Ovary (tissue), 3 donors: ENCODE results near the gene CAPN13.

ENCODE experiments used
- EP300 ChIP-seq: sonication (generic); formaldehyde crosslinking; IDR thresholded peaks from one replicate; pipeline ENCODE4 v1.6.1; 2017; ENCODE audit warnings: antibody characterized with exemption
- POLR2A ChIP-seq: fragments of 450-650 bp; IDR thresholded peaks from one replicate; pipeline ENCODE4 v1.6.1; 2017; ENCODE audit warnings: antibody characterized with exemption, mild to moderate bottlenecking, moderate library complexity
- TF ChIP-seq, protein P1 (sequence below), 3 donors: fragments of 450-650 bp in 2 of 3; fragments of 200-600 bp in 1 of 3; IDR thresholded peaks; one replicate each; pipeline versions ENCODE4 v1.5.1 to v1.8.0; 2016 to 2022; ENCODE audit warnings: antibody characterized with exemption in 3 of 3, mild to moderate bottlenecking in 1 of 3
- donor health status: DM: no; HTN: no; CAD: no.

DNA sequence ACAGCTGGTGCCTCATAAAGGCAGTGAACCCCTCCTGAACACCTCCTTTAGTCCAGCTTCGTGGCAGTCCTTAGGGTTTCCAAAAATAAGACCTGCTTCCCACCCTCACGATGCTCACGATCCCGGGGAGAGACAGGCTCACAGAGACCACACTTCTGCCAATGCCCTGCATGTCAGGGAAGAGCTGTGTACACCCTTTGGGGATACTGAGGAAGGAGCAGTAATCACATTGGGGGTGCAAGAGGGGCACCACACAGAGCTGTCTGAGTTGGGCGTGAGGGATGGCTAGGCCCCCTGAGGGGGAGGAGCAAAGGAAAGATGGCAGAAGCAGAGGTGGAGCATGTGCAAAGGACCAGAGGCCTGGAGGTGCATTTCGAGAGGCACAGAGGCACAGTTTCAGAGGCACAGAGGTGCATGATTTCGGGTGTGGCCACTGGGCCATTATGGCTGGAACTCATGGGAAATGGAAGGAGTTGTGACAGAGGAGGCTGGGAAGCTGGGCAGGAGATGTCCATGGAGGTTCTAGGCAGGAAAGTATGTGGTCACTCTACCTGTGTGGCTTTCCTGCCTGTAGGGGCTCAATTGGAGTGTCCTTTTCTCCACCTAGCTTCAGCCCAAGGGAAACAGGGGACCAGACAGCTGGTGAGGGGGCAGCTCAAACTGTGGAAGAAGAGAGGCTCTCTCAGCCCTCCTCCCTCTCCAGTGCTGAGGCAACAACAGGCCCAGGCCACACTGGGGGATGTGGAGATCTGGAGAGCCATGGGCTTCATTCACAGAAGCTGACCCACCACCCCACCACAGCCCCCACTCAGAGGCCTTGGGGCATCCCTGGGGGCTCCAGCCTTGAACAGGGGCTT, 115.9 kb downstream of the CAPN13 start:
- TF ChIP-seq, protein P1, sequence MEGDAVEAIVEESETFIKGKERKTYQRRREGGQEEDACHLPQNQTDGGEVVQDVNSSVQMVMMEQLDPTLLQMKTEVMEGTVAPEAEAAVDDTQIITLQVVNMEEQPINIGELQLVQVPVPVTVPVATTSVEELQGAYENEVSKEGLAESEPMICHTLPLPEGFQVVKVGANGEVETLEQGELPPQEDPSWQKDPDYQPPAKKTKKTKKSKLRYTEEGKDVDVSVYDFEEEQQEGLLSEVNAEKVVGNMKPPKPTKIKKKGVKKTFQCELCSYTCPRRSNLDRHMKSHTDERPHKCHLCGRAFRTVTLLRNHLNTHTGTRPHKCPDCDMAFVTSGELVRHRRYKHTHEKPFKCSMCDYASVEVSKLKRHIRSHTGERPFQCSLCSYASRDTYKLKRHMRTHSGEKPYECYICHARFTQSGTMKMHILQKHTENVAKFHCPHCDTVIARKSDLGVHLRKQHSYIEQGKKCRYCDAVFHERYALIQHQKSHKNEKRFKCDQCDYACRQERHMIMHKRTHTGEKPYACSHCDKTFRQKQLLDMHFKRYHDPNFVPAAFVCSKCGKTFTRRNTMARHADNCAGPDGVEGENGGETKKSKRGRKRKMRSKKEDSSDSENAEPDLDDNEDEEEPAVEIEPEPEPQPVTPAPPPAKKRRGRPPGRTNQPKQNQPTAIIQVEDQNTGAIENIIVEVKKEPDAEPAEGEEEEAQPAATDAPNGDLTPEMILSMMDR (IDR thresholded peaks at IDR 0.05), result no peak
- TF ChIP-seq POLR2A, result no peak
- TF ChIP-seq EP300, result no peak
